ENCODE measurements around the gene EFNA1.

EFNA1 gene

GRCh38 chr1:155126556-155127104, 1.0 kb upstream of the EFNA1 start:
- ChIA-PET CTCF (interaction anchor here (0.6 to 2.3 kb wide), 5 partner anchors 24 to 646 kb away, joined by 3 to 10 read pairs (median 3); no protein-coding TSS in a partner anchor), POLR2A (interaction anchor here (0.8 to 4.1 kb wide), 6 partner anchors 10 to 46 kb away, joined by 3 to 48 read pairs (median 8); partner anchors contain the start of genes DPM3, KRTCAP2 and SLC50A1)
- TF ChIP-seq SUZ12 (IDR thresholded peaks at IDR 0.05) (no peak), ELF4 (IDR thresholded peaks at IDR 0.05) (no peak), LEF1 (IDR thresholded peaks at IDR 0.05; ENCODE audit: borderline replicate concordance) (no peak), ARNT (IDR thresholded peaks at IDR 0.05) (no peak), FOXK2 (IDR thresholded peaks at IDR 0.05) (no peak), NFRKB (IDR thresholded peaks at IDR 0.05) (no peak), SP1 (IDR thresholded peaks at IDR 0.05) (no peak), CTBP1 (IDR thresholded peaks at IDR 0.05; ENCODE audit: borderline replicate concordance) (0 out of 2 replicates have a peak, but pooled peaks have one; percentile 50), PKNOX1 (IDR thresholded peaks at IDR 0.05) (peak; percentile 71), L3MBTL2 (conservative IDR thresholded peaks at IDR 0.05) (no peak)
- peak; percentile 33 for DNase-seq (ENCODE audit: extremely low spot score)

GRCh38 chr1:155127967-155128754, 485 bp downstream of the EFNA1 start:
- DNase-seq (ENCODE audit: extremely low spot score): no peak
- CTCF ChIA-PET: interaction anchor here (0.8 to 1.4 kb wide), 6 partner anchors 10 to 123 kb away, joined by 3 to 5 read pairs (median 4); no protein-coding TSS in a partner anchor
- POLR2A ChIA-PET: interaction anchor here (1.0 to 4.1 kb wide), 10 partner anchors 8 to 67 kb away, joined by 3 to 48 read pairs (median 7); partner anchors contain the start of genes DPM3, KRTCAP2 and SLC50A1
- TF ChIP-seq FOXA1 (IDR thresholded peaks at IDR 0.05) (no peak), PKNOX1 (IDR thresholded peaks at IDR 0.05) (no peak), TARDBP (IDR thresholded peaks at IDR 0.05) (no peak), ELF4 (IDR thresholded peaks at IDR 0.05) (no peak)

GRCh38 chr1:155128755-155129473, 1.2 kb downstream of the EFNA1 start:
- ChIA-PET POLR2A (interaction anchor here (1.0 to 4.1 kb wide), 9 partner anchors 7 to 66 kb away, joined by 3 to 48 read pairs (median 5); partner anchors contain the start of genes DPM3, KRTCAP2 and SLC50A1), CTCF (interaction anchor here (0.8 to 1.4 kb wide), 6 partner anchors 34 to 122 kb away, joined by 3 to 5 read pairs (median 4); partner anchors contain the start of gene KRTCAP2)

GRCh38 chr1:155130272-155131006, 2.8 kb downstream of the EFNA1 start:
- TF ChIP-seq TARDBP (IDR thresholded peaks at IDR 0.05) (no peak), FOXK2 (IDR thresholded peaks at IDR 0.05) (no peak), LEF1 (IDR thresholded peaks at IDR 0.05; ENCODE audit: borderline replicate concordance) (no peak), CTBP1 (IDR thresholded peaks at IDR 0.05; ENCODE audit: borderline replicate concordance) (no peak)
- ChIA-PET CTCF (interaction anchor here (0.6 to 2.2 kb wide), 4 partner anchors 38 to 46 kb away, joined by 3 to 14 read pairs (median 6); partner anchors contain the start of gene KRTCAP2), POLR2A (interaction anchor here (0.8 to 4.0 kb wide), 5 partner anchors 10 to 79 kb away, joined by 3 to 16 read pairs (median 8); partner anchors contain the start of genes ADAM15, DPM3 and KRTCAP2)
- DNase-seq (ENCODE audit: extremely low spot score): no peak

More at GRCh38 chr1:155128755-155129473, 1.2 kb downstream of the EFNA1 start:
- DNase-seq (ENCODE audit: extremely low spot score): no peak
- TF ChIP-seq ELF4 (IDR thresholded peaks at IDR 0.05): no peak
- TF ChIP-seq HDGF (IDR thresholded peaks at IDR 0.05; ENCODE audit: borderline replicate concordance): no peak
- TF ChIP-seq SUZ12 (IDR thresholded peaks at IDR 0.05): no peak

DNA sequence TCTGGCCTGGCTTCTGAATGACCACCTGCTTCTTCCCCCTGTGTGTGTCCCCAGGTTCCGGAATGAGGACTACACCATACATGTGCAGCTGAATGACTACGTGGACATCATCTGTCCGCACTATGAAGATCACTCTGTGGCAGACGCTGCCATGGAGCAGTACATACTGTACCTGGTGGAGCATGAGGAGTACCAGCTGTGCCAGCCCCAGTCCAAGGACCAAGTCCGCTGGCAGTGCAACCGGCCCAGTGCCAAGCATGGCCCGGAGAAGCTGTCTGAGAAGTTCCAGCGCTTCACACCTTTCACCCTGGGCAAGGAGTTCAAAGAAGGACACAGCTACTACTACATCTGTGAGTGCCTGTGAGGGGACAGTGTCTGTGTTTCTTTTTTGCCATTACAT, 3.6 kb downstream of the EFNA1 start:
- CTCF ChIA-PET: interaction anchor here (0.9 to 2.2 kb wide), 3 partner anchors 37 to 46 kb away, joined by 3 to 14 read pairs (median 8); no protein-coding TSS in a partner anchor
- POLR2A ChIA-PET: interaction anchor here (0.6 to 4.0 kb wide), 2 partner anchors 9 to 29 kb away, joined by 3 to 16 read pairs; partner anchors contain the start of gene DPM3
- DNase-seq (ENCODE audit: extremely low spot score): no peak
- TF ChIP-seq CTBP1 (IDR thresholded peaks at IDR 0.05; ENCODE audit: borderline replicate concordance) (no peak), BHLHE40 (IDR thresholded peaks at IDR 0.05; ENCODE audit: borderline replicate concordance) (no peak), ZNF384 (IDR thresholded peaks at IDR 0.05) (no peak), FOXA1 (IDR thresholded peaks at IDR 0.05) (no peak), FOXK2 (IDR thresholded peaks at IDR 0.05) (no peak), ELF4 (IDR thresholded peaks at IDR 0.05) (no peak), FOXM1 (IDR thresholded peaks at IDR 0.05; ENCODE audit: borderline replicate concordance) (no peak), PKNOX1 (IDR thresholded peaks at IDR 0.05) (no peak), HDGF (IDR thresholded peaks at IDR 0.05; ENCODE audit: borderline replicate concordance) (no peak), SP1 (IDR thresholded peaks at IDR 0.05) (no peak), NFRKB (IDR thresholded peaks at IDR 0.05) (no peak), L3MBTL2 (conservative IDR thresholded peaks at IDR 0.05) (no peak), ARNT (IDR thresholded peaks at IDR 0.05) (no peak), TARDBP (IDR thresholded peaks at IDR 0.05) (no peak), LEF1 (IDR thresholded peaks at IDR 0.05; ENCODE audit: borderline replicate concordance) (no peak), SUZ12 (IDR thresholded peaks at IDR 0.05) (no peak)
